Stimulated activated CD8-positive, alpha-beta memory T cell treated with anti-CD3 and anti-CD28 coated beads, Interleukin-4, amount 100 ng/mL, for 24 hours (primary cell): ENCODE data around the gene ADAM23.

ENCODE experiments used
- DNase-seq: peaks from one replicate; pipeline ENCODE4 v3.0.0-alpha.2; 2020; ENCODE audit warnings: low read depth

Gene ADAM23

DNA sequence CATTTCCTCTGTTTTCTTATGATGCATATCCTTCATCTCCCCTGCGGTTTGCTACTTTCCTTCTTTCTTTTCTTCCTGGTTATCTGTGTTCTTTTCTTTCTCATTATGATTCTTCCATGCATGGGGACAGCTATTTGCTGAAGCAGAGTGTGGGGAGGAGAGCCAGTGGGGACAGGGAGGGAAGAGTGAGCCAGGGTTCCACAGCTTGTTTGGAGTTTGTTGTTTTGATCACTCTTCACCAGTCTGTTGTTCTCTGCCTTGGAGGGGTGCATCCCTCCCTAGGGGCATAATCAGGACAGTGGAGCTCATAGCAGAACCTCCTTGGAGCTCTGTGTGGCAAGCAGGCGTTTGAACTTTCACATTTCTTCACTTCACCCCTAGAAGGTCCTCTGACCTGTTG lies 68.0 kb downstream of the ADAM23 start:
- DNase-seq, result no peak

DNA sequence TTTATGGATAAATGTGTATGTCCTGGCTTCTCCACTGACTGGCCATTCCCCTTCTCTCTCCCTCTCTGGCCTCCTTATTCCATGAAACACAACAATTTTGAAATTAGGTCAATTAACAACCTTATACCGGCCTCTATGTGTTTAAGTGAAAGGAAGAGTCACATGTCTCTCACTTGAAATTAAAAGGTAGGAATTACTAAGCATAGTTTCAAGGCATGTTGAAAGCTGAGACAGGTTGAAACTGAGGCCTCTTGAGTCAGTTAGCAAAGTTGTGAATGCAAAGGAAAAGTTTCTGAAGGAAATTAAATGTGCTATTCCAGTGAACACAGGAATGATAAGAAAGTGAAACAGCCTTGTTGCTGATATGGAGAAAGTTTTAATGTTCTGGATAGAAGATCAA lies 69.7 kb downstream of the ADAM23 start:
- no peak for DNase-seq

DNA sequence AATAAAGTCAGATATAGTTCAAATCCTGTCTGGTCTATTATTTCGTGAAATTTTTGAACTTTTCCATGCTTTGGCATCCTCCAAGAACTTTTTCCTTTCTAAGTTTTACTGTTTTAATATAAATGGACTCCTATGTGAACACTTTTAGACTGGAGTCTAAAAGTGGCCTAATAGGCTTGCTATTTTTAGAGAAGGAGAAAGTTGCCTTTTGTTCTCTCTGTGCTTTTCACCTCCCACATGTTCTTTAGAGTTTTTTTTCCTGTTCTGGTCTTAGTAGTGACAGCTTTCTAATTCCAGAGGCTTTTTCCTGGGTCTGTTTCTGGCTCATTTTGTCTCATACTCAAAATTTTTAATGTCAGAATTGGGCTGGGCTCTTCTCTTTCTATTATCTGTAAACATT lies 72.2 kb downstream of the ADAM23 start:
- no peak for DNase-seq

DNA sequence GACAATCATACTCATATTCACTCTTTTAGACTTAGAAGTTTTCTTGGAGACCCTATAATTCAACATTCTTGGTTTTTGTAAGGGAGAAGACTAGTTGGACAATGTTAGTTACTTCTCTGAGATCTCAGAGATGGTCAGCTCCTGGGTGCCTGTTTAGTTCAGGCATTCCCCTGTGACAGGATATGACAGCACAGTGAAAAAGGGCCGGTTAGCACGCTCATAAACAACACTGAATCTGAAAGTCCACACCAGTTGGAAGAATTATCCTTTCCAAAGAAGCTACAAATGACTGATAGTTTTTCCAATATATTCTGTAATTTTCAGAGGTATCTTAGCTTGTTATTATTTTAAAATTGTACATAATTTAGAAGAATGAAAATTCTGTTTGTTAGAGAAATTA lies 75.7 kb downstream of the ADAM23 start:
- DNase-seq, result no peak

DNA sequence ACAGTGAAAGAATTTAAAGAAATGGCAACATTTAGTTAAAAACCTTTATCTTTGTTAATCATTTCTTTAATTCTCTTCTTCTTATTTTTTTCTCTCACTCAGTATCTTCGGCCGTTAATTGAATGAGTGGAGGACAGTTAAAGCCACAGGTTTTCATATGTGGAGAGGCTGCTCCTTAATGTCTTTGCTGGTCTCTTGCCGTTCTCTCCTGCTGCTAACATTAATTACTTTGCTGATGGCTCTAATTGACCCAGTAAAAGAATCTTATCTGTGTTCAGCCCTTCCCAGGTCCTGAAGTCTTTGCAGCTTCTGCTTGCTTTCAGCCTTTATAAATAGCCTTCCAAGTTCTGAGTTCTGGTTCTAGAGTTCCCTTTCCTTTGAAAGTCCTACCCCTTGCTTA lies 77.1 kb downstream of the ADAM23 start:
- no peak for DNase-seq

DNA sequence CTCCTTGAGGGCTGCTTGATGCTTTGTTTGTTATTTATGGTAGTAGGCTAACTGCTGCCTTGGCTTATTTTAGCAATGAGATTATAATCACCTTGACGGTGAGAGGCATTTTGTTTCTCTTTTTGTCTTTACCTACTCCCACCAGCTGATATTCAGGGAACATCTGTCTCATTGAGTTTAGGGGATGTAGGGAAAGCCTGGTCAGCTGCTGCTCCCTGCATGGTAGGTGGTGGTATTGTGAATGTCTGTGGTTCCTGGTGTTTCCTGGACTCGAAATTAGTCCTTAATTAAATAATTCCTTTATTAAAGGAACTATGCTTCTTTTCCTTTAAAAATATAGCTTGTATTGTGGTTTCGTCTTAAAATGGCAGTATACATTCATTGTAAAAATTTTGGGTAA lies 77.8 kb downstream of the ADAM23 start:
- no peak for DNase-seq

DNA sequence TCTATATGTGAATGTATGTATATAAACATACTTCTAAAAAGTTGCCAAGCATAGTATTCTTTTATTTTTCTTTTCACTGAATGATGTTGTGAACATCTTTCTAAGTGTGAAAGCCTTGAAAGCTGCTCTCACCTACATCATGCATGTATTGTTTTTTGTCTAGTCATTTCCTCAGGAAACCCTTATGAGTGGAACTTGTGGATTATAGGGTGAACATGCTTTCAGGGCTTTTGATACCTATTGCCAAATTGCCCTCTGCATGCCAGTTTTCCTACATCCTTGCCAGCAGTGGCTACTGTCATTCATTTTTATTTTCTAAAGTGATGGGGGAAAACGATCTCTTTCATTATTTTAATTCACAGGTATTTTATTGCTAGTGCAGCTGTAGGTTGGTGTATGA lies 78.3 kb downstream of the ADAM23 start:
- DNase-seq, result no peak

DNA sequence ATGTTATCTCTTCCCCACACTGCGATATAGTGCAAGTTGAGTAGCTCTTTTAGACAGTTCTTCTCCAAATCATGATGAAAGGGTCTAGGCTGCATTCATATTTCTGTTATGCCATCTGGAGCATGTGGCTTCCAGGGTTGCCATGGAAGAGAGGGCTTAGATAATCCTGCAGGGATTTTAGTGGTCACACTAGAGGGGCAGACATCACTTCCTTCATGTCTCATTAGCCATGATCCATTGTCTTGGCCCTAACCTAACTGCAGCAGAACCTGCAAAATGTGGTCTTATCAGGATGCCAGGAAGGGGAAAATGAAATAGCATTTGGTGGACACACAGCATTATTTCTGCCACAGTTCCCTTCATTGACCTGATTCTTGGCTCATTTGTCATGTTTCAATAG lies 83.1 kb downstream of the ADAM23 start:
- no peak for DNase-seq

DNA sequence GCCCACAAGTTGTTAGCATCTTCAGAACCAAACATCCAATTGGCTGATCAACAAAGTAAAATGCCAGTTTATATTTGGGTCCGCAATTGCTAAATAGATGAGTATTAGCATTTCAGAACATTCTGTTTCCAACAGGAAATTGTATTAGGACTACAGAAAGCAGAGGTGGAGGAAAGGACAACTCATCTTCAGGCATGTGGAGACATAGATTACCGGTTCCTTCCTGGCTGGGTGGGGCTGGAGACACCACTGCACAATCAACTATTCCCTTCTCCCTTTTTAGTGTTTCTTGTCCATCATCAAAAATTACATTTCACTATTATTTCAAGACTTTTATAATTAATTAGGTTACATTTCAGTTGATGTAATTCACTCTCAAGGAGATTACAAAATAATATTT lies 83.8 kb downstream of the ADAM23 start:
- DNase-seq, result no peak

DNA sequence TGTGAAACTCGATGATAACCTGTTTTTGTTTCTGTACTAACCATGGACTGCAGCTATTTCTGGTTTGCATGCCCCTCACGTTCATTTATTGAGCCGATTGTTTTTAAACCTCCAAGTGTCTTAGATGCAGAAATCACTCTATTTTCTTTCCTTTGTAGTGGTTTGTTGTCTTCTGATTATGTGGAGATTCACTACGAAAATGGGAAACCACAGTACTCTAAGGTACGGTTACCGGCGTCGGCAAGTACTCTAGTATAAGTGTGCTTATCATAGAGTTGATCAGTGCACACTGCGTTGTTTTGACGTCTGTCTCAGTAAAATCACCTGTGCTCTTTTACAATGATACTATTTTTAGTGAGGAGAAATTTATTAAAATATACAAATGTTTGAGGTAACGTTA lies 87.4 kb downstream of the ADAM23 start:
- no peak for DNase-seq

DNA sequence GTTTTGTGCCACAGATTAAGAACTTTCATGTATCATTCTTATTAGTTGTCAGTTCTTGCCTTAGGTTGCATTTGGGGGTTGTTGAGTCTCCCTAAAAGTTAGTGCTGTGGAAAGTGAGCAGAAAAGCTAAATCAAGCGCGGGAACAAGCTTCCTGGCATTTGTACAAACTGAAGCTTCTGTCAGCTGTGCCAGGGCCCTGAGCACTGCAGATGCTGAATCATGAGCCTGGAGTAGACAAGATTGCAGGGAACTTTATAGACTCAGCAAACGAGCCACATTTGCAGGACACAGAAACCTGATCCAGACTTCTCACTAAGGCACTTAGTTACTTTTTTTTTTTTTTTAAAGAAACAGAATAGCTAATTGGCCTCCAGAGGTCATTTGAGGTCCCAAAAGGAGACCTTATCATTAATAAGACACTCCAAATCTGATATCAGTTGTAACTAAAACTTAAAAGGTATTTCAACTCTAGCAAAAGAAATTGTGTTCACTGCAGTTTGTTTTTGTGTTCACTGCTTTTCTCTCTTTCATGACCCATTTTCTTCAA lies 88.7 kb downstream of the ADAM23 start:
- DNase-seq, result no peak

DNA sequence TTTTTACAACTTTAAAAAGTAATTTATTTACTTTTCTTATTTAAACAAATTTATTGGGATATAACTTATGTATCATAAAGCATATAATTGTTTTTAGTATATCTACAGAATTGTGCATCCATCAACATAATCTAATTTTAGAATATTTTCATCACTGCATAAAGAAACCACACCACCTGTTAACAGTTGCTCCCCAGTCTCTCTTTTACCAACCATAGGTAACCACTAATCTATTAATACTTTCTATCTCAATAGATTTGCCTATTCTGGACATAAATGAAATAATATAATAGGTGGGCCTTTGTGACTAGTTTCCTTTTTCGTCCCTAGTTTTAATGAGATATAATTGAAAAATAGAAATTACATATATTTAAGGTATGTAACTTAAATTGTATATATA lies 90.6 kb downstream of the ADAM23 start:
- DNase-seq, result no peak

DNA sequence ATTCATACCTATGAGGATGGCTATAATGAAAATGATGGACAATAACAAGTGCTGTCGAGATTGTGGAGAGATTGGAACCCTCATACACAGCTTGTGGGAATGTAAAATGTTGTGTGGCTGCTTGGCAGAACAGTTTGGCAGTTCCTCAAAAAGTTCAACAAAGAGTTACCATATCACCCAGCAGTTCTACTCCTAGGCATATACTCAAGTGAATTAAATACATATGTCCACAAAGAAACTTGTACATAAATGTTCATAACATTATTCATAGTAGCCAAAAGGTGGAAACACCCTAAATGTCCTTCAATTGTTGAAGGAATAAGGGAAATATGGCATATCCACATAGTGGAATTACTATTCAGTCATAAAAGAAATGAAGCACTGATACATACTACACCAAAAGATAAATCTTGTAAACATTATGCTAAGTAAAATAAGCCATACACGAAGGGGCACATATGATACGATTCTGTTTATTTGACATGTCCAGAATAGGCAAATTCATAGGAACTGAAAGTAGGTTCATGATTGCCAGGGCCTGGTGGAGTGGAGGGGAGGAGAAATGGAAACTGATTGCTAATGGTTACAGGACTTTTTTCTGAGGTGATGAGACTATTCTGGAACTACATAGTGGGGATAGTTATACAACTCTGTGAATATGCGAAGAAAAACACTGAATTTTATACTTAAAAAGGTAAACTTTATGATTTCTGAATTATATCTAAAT lies 92.1 kb downstream of the ADAM23 start:
- DNase-seq, result no peak

DNA sequence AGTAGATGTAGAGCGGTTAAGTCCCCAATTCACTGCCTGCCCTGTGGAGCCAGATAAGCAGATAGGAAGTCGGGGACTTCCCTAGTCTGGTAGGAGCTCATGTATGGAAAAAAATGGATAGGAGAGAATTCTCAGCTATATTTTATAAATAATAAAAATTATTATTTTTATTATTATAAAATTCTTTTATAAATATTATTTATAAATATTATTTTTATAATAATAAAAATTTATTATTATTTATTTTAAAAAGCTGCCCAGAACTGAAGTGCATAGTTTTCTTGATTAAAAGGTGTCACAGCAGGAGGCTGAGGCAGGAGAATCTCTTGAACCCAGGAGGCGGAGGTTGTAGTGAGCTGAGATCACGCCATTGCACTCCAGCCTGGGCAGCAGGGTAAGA lies 97.4 kb downstream of the ADAM23 start:
- no peak for DNase-seq

DNA sequence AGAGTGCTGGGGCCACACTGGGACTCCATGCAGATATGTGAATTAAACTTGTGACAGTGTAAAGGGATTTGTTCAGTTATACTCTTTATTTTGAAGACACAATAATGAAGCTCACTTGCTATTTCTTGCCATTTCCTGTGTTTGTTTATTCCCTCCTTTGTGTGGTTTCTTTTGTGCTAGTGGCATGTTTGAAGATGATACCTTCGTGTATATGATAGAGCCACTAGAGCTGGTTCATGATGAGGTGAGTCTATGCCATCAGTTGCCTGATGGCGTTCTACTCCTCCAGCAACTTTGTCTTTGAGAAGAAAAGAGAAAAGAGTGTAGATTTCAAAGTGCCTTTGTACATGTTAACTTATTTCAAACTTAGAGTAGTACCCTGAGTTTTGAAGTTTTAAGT lies 99.7 kb downstream of the ADAM23 start:
- no peak for DNase-seq

DNA sequence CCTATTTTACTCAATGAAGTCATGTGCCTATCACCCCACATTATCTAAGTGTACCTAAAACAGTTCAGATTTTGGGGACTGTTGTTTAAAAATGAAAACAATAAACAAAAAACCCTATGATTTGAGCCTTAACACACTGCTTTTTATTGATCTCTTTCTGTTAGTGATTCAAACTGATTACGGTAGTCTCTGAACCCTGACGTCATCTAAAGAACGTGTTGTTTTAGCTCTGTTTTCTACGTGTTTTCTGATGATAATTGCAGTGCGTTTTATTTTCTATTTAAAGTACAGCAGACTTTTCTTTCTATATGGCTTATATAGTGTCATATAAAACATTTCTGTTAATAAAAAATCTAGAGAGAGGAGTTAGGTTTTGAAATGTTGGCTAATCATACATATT lies 105.1 kb downstream of the ADAM23 start:
- DNase-seq, result no peak

DNA sequence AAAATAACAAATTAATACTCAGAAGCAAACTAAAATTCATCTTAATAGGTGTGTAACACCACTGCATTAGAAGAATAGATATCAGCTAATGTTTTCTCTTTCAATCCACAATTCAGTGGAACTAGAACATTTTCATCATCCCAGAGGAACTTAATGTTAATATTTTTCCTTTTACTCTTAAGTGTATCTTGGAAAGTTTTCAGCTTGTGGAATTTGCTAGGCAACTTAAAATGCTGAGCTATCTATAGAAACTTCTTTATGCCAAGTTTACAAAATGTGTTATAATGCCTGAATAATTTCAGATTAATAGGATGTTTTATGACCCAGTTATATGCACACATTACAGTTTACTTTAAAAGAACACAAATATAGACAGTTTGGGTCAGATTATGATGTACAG lies 112.4 kb downstream of the ADAM23 start:
- DNase-seq, result no peak

DNA sequence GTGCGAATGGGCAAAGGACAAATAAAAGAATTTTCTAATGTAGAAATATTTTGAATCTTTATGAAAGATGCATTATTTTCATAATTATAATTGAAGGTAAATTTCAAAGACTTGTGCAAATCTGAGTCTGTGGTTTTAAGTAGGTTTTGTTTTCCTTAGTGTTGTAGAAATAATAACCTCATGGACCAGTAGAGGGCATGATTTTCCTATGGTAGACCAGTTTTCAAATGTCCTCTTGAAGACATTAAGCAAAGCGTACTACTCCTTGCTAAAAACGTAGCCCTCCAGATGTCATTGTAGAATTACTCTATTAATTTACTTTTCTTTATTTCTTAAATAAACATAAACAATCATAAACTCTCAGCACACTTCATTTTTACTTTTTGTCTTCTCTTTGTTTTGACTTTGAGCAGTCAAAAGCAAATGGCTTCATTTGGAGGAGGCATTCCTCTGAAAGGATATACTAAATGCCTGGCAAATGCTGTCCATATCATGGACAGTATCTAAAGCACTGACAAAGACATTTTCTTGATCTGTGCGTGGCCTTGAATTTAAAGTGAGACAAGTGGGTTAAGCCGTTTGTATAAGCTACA lies 113.1 kb downstream of the ADAM23 start:
- DNase-seq, result no peak

DNA sequence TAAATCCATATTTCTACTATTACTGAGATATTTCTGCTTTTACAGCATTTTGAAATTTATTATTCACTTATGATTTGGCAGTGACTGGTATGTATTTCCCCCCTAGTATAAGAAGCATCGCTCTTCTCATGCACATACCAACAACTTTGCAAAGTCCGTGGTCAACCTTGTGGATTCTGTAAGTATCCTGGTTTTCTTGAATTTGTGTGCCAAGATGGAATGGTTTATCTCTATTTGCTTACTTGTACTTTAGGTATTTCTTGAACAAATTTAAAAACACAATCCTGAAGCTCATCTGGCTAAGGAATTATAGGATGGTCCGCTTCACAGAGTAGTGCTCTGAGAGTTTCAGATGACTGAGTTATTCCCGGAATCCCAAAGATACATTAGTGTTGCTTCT lies 114.0 kb downstream of the ADAM23 start:
- no peak for DNase-seq

DNA sequence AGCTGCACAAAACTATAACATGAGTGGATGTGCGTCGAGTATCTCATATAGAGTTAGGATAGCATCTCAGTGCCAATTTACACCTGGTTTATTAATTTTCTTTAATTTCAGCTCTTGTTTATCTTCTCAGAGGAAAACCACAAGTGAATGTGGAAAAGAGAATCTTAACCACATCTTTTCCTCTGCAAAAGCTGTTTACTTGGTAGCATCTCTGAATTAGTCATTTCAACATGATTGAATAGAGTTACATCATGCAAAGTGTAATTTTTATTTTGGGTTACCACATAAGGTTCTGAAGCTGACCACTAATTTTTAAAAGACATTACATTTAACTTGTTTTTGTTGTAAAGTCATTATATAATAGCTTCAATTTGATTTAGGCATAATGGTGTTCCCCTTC lies 115.2 kb downstream of the ADAM23 start:
- no peak for DNase-seq

DNA sequence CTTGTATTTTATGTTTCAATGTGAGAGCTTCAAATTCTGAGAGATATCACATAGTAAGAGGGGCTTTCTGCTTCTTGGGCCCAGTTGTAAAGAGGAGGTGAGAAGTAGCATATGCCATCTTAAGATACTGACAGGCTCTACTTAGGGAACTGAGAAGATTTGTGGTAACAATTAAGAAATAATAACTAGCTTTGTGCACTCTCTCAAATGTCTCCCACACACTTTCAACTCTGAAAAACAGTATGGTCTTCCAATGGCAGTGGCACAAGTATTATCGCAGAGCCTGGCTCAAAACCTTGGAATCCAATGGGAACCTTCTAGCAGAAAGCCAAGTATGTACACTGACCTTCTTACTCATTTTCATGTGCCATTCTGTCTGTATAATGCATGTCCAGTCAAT lies 118.6 kb downstream of the ADAM23 start:
- DNase-seq, result no peak

DNA sequence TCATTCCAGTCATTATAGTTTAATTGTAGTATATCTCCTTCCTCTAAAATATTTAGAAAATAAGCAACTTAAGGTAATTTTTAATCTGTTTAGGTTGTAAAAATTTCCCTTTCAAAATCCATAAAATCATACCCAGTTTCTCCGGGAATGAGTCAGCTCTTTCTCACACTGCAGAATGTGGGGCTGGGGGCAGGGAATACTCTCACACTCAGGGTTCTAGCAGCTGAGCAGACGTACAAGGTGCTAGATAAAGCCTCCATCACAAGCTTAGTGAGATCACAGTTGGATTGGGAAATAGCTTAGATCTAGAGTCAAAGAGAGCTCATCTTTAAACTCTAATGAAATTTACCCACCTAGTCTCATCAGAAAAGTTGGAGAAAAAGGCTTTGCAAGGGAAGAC lies 119.0 kb downstream of the ADAM23 start:
- no peak for DNase-seq

DNA sequence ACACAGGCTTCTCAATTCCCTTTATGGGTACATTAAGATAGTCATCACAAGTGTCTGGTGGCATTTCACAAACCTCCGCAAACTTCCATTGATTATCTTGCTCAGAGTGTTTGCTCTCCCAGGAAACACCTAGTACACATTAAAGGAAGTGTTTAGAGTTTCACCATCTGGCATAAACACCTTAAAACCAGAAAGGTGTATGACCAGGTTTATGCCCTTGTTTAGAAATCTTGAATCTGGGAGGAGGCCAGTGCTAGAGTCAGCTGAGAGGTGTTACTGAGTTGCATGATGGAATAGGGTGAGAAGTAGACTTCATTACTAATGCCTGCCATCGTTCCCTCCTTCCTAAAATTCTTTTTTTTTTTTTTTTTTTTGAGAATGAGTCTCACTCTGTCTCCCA lies 120.0 kb downstream of the ADAM23 start:
- no peak for DNase-seq

DNA sequence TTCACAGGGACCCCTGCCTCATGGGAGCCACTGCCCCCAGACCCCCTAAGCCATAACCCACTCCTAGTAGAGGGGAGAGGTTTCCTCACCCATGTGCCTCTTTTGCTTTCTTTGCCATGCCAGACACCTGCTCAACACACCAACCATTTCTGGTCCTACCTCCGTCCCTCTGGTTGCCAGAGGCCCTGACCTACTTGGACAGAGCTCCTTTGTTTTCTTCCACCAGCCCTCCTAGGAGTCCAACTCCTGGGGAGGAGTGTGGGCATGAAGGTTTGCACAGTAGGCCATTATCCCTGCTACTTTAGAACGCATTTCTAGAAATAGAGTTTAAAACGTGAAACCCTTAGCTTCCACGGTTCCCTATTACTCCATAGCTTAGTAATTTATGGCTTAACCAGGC lies 122.3 kb downstream of the ADAM23 start:
- DNase-seq, result no peak
